ENCODE results near the gene PYGL. TPM values are rescaled to one million over a fixed set of nuclear protein-coding genes. Genes with fewer than 3 reads are reported as not detected.

Gene PYGL
- total RNA-seq, 1 donor from 2014 or later: 63.0 TPM

DNA sequence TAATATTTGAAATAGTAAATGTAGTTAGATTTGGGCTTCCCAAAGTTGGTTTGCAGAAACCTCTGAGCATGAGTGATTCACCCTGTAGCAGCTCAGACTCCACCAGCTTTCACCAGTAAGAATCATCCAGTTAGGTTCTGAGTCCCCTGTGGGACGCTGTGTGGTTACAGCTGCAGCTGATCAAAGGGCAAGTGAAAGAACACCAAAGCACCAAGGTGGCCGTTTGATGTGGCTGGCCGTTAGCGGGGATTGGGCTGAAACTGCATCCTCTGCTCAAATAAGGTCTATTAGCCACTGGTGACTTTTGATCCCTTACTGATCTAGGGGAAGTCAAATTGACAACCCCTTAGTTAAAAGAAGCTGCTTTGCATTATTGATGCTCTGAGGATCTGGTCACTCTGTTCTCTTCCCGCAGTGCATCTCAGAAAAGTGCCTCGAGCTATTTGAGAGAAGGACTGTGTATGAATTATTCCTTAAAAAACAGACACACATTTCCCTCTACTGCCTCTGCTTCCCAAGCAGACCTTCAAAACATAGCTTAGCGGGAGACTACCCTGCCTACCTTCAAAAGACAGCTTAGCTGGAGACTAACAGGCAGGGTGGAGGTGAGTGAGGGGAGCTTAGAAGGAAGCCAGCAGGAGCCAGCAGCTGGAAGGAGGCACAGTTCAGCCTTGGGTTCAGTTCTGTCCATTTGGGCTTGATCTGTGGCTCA, 68.8 kb downstream of the PYGL start:
- Histone ChIP-seq H3K79me2 (ENCODE audit: low read depth) (no peaks in the 10 kb centered on the region), H3K9ac (no peak overlapping the region), H3K4me3 (no peak overlapping the region), H3K27me3 (peaks cover 43% of the 10 kb centered on the region), H2AFZ (replicated peaks) (no peak overlapping the region), H3K9me3 (ENCODE audit: low read depth) (no peaks in the 10 kb centered on the region), H3K27ac (no peak overlapping the region), H3K4me2 (no peak overlapping the region), H3F3A (ENCODE audit: low read depth) (peaks cover 6% of the 10 kb centered on the region), H3K4me1 (peaks cover 16% of the 10 kb centered on the region), H4K20me1 (ENCODE audit: low read depth) (peaks cover 7% of the 10 kb centered on the region), H3K36me3 (no peaks in the 10 kb centered on the region)
- Mint-ChIP-seq H3K27me3 (ENCODE audit: insufficient read depth, low read depth) (peaks cover 18% of the 10 kb centered on the region), H3K36me3 (no peaks in the 10 kb centered on the region), H3K9me3 (no peaks in the 10 kb centered on the region), H3K4me1 (peaks cover 26% of the 10 kb centered on the region), H3K27ac (no peak overlapping the region), H3K4me3 (no peak overlapping the region)
- no peak for DNase-seq (ENCODE audit: low spot score)
- TF ChIP-seq, protein P1, sequence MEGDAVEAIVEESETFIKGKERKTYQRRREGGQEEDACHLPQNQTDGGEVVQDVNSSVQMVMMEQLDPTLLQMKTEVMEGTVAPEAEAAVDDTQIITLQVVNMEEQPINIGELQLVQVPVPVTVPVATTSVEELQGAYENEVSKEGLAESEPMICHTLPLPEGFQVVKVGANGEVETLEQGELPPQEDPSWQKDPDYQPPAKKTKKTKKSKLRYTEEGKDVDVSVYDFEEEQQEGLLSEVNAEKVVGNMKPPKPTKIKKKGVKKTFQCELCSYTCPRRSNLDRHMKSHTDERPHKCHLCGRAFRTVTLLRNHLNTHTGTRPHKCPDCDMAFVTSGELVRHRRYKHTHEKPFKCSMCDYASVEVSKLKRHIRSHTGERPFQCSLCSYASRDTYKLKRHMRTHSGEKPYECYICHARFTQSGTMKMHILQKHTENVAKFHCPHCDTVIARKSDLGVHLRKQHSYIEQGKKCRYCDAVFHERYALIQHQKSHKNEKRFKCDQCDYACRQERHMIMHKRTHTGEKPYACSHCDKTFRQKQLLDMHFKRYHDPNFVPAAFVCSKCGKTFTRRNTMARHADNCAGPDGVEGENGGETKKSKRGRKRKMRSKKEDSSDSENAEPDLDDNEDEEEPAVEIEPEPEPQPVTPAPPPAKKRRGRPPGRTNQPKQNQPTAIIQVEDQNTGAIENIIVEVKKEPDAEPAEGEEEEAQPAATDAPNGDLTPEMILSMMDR (IDR thresholded peaks at IDR 0.05): no peak
- no peak for TF ChIP-seq EZH2phosphoT487 (IDR thresholded peaks at IDR 0.05)
- TF ChIP-seq EZH2 (IDR thresholded peaks at IDR 0.05): no peak

DNA sequence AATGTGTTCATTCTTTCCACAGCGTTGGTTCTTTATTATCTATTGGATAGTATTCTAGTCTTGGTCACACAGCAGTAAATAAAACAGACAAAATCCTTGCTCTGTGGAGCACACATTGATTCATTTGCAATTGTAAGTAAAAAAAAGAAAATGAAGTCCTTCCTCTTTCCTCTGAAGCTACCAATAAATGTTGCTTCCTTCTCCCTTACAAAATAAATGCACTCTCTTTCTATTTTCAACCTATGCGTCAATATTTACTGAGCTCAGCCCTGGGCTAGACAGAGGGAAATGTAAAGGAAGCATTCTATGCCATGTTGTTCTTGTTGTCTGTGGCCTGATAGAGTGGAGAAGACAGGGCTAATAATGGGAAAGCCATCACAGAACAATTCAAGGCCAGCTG, 69.5 kb downstream of the PYGL start:
- H3K4me3 ChIP-seq: no peak overlapping the region
- H3K9ac ChIP-seq: no peak overlapping the region
- H3K4me3 Mint-ChIP-seq: no peak overlapping the region
- peaks cover 49% of the 10 kb centered on the region for H3K27me3 ChIP-seq
- peaks cover 7% of the 10 kb centered on the region for H4K20me1 ChIP-seq (ENCODE audit: low read depth)
- H3K79me2 ChIP-seq (ENCODE audit: low read depth): no peaks in the 10 kb centered on the region
- H3K4me1 ChIP-seq: peaks cover 16% of the 10 kb centered on the region
- no peak overlapping the region for H3K27ac ChIP-seq
- peaks cover 6% of the 10 kb centered on the region for H3F3A ChIP-seq (ENCODE audit: low read depth)
- no peak for DNase-seq (ENCODE audit: low spot score)
- no peaks in the 10 kb centered on the region for H3K9me3 Mint-ChIP-seq
- no peak overlapping the region for H3K4me2 ChIP-seq
- no peaks in the 10 kb centered on the region for H3K36me3 Mint-ChIP-seq
- H3K27me3 Mint-ChIP-seq (ENCODE audit: insufficient read depth, low read depth): peaks cover 18% of the 10 kb centered on the region
- no peaks in the 10 kb centered on the region for H3K9me3 ChIP-seq (ENCODE audit: low read depth)
- no peaks in the 10 kb centered on the region for H3K36me3 ChIP-seq
- no peak overlapping the region for H2AFZ ChIP-seq (replicated peaks)
- TF ChIP-seq, protein P1 (IDR thresholded peaks at IDR 0.05): no peak
- TF ChIP-seq EZH2 (IDR thresholded peaks at IDR 0.05): no peak
- no peak for TF ChIP-seq EZH2phosphoT487 (IDR thresholded peaks at IDR 0.05)
- H3K27ac Mint-ChIP-seq: no peak overlapping the region
- H3K4me1 Mint-ChIP-seq: peaks cover 26% of the 10 kb centered on the region

DNA sequence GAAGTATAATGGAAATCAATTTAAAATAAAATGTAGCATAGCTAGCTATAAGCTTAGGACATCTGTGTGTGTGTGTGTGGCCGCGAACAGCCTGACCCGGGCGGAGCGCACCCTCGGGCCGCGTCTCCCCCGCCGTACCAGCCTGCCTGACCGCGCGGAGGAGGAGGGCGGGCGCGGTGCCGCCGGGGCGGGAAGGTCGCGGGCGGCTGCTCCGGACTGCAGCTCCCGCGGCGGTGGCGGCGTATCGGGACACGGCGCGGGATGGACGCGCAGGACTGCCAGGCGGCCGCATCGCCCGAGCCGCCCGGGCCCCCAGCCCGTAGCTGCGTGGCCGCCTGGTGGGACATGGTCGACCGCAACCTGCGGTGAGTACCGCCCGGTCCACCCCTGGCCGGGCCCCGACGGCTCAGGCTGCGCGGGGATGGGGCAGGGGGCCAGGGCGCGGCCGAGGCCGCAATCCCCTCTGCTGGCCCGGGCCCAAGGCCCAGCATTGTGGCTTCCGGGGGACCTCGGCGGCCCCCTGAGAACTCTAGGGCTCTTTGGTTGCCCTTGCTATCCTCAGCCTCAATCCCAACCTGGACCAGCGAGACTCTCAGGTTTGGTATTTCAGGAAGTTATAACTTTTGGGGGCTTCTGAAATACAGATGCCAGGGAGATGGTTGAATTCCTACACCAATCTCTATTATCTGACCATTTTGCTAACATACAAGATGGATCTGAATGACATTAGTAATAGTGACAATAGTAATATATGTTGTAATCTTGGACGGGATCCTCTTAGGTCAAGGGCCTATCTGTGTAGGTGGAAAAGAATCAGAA, 72.2 kb downstream of the PYGL start, which contains the start of gene ABHD12B:
TSS of gene ABHD12B (plus strand) at position 140 of the 819 bp plus-strand sequence. CDS start at position 262, 122 bp downstream.
- peaks cover 2% of the 10 kb centered on the region for H3K9me3 Mint-ChIP-seq
- H3K4me2 ChIP-seq: peak within 1 kb of the TSS; percentile 70
- H3K4me1 ChIP-seq: peaks cover 16% of the 10 kb centered on the region
- peak within 1 kb of the TSS; percentile 47 for H2AFZ ChIP-seq (replicated peaks)
- no peaks in the 10 kb centered on the region for H3K9me3 ChIP-seq (ENCODE audit: low read depth)
- peaks cover 20% of the 10 kb centered on the region for H3K27me3 Mint-ChIP-seq (ENCODE audit: insufficient read depth, low read depth)
- no peak within 1 kb of the TSS for H3K9ac ChIP-seq
- H3K36me3 ChIP-seq: no peaks in the 10 kb centered on the region
- peak; percentile 56 for DNase-seq (ENCODE audit: low spot score)
- H3K4me3 Mint-ChIP-seq: no peak within 1 kb of the TSS
- peaks cover 7% of the 10 kb centered on the region for H4K20me1 ChIP-seq (ENCODE audit: low read depth)
- H3F3A ChIP-seq (ENCODE audit: low read depth): peaks cover 6% of the 10 kb centered on the region
- no peak within 1 kb of the TSS for H3K27ac ChIP-seq
- no peak within 1 kb of the TSS for H3K27ac Mint-ChIP-seq
- peak; percentile 71 for TF ChIP-seq EZH2phosphoT487 (IDR thresholded peaks at IDR 0.05)
- TF ChIP-seq EZH2 (IDR thresholded peaks at IDR 0.05): peak; percentile 81
- TF ChIP-seq, protein P1 (IDR thresholded peaks at IDR 0.05): no peak
- peaks cover 49% of the 10 kb centered on the region for H3K27me3 ChIP-seq
- H3K4me1 Mint-ChIP-seq: peaks cover 26% of the 10 kb centered on the region
- H3K36me3 Mint-ChIP-seq: no peaks in the 10 kb centered on the region
- no peaks in the 10 kb centered on the region for H3K79me2 ChIP-seq (ENCODE audit: low read depth)
- peak within 1 kb of the TSS; percentile 45 for H3K4me3 ChIP-seq

All from neural progenitor cell (in vitro differentiated cells).